MG63 (cell line): ENCODE data around the gene RIMBP3C. TPM values are rescaled to one million over a fixed set of nuclear protein-coding genes. Genes with fewer than 3 reads are reported as not detected.
"Not testable (repeated sequence)": the region's sequence is repeated elsewhere in the genome, so short reads cannot be mapped to it uniquely, and the experiment has no call there.

ENCODE experiments used
- DNase-seq: peaks from one replicate; pipeline ENCODE4 v3.0.0-alpha.2; 2020
- H3K27me3 ChIP-seq: fragments of 250-450 bp; sonication (Bioruptor Pico); 2 replicates; pipeline ENCODE4 v1.5.1; 2020; ENCODE audit warnings: mild to moderate bottlenecking, moderate library complexity
- H3K36me3 ChIP-seq: fragments of 250-450 bp; sonication (Bioruptor Pico); 2 replicates; pipeline ENCODE4 v1.5.1; 2020; ENCODE audit warnings: mild to moderate bottlenecking, moderate library complexity
- H3K4me3 ChIP-seq: fragments of 250-450 bp; sonication (Bioruptor Pico); 2 replicates; pipeline ENCODE4 v1.5.1; 2020; ENCODE audit warnings: mild to moderate bottlenecking, moderate library complexity
- H3K9me3 ChIP-seq: fragments of 250-450 bp; sonication (Bioruptor Pico); 2 replicates; pipeline ENCODE4 v1.5.1; 2020; ENCODE audit warnings: mild to moderate bottlenecking, moderate library complexity
- total RNA-seq: library from RNA; depleted of rRNA; stranded (reverse); fragments of >200 nt; shearing (Covaris generic); gene quantifications from 2 replicates; pipeline ENCODE4 v1.2.3, GENCODE V29; 2014; ENCODE audit warnings: low replicate concordance; rRNA removed

RIMBP3C gene
- total RNA-seq, 1 experiment from 2014 or later, result 0.49 TPM

GRCh38 chr22:21498489-21498888 lies 52.8 kb downstream of the RIMBP3C start:
- not testable (repeated sequence) for DNase-seq, H3K9me3 ChIP-seq, H3K27me3 ChIP-seq

GRCh38 chr22:21497984-21498383 lies 53.3 kb downstream of the RIMBP3C start:
- H3K4me3 ChIP-seq, DNase-seq, H3K36me3 ChIP-seq, H3K9me3 ChIP-seq, H3K27me3 ChIP-seq: not testable (repeated sequence)

More at GRCh38 chr22:21498489-21498888, 52.8 kb downstream of the RIMBP3C start:
- not testable (repeated sequence) for H3K4me3 ChIP-seq, H3K36me3 ChIP-seq

Other genes starting within 250 kb of the RIMBP3C start
- gene RIMBP3B, start 167.7 kb downstream of the RIMBP3C start, total RNA-seq, result 0.03 and 1.3 TPM in 2 replicates
- 0.99 and 1.2 TPM in 2 replicates for gene HIC2, start 134.1 kb downstream of the RIMBP3C start, total RNA-seq
- 0.30 TPM in 1 of 2 replicates, not detected in the other for gene TMEM191C, start 84.1 kb downstream of the RIMBP3C start, total RNA-seq
- 35.8 and 37.1 TPM in 2 replicates for gene UBE2L3, start 16.3 kb upstream of the RIMBP3C start, total RNA-seq
- gene YDJC, start 78.6 kb upstream of the RIMBP3C start, total RNA-seq, result 70.3 and 78.4 TPM in 2 replicates
- gene CCDC116, start 81.3 kb upstream of the RIMBP3C start, total RNA-seq, result not detected in 2 replicates
- 13.9 and 40.9 TPM in 2 replicates for gene SDF2L1, start 90.8 kb upstream of the RIMBP3C start, total RNA-seq
- 11.2 and 17.4 TPM in 2 replicates for gene PPIL2, start 114.6 kb upstream of the RIMBP3C start, total RNA-seq
- 0.07 TPM in 1 of 2 replicates, not detected in the other for gene YPEL1, start 184.3 kb upstream of the RIMBP3C start, total RNA-seq